Activated CD4-positive, alpha-beta memory T cell treated with anti-CD3 and anti-CD28 coated beads for 36 hours (primary cell): ENCODE data around the gene RRAGC. TPM values are rescaled to one million over a fixed set of nuclear protein-coding genes. Genes with fewer than 3 reads are reported as not detected.
A peak's percentile ranks its signal among the peaks of the same experiment; 100 is the strongest.
"Not testable (repeated sequence)": the region's sequence is repeated elsewhere in the genome, so short reads cannot be mapped to it uniquely, and the experiment has no call there.

Experiments
- CTCF ChIA-PET: fragments of 350-600 bp; sonication (Branson Sonifier 250); formaldehyde crosslinking; loops from one replicate; lab custom pipeline; 2021; ENCODE audit warnings: antibody characterized with exemption, inconsistent platforms; lab: Charles Lee
- POLR2A ChIA-PET: fragments of 350-600 bp; sonication (Branson Sonifier 250); formaldehyde crosslinking; loops from one replicate; lab custom pipeline; 2021; ENCODE audit warnings: antibody characterized with exemption; lab: Charles Lee
- DNase-seq: peaks from one replicate; pipeline ENCODE4 v3.0.0-alpha.2; 2020
- H3K27ac Mint-ChIP-seq: one replicate; pipeline ENCODE4 v1.8.0; 2021; ENCODE audit warnings: mixed read lengths
- H3K27me3 Mint-ChIP-seq: one replicate; pipeline ENCODE4 v1.8.0; 2021; ENCODE audit warnings: mixed read lengths
- H3K36me3 Mint-ChIP-seq: one replicate; pipeline ENCODE4 v1.8.0; 2021; ENCODE audit warnings: mixed read lengths
- H3K4me1 Mint-ChIP-seq: one replicate; pipeline ENCODE4 v1.8.0; 2021; ENCODE audit warnings: low read depth, mixed read lengths
- H3K4me3 Mint-ChIP-seq: one replicate; pipeline ENCODE4 v1.8.0; 2021; ENCODE audit warnings: mild to moderate bottlenecking, mixed read lengths
- H3K9me3 Mint-ChIP-seq: one replicate; pipeline ENCODE4 v1.8.0; 2021; ENCODE audit warnings: mixed read lengths
- intact Hi-C: fragments of 100-400 bp; cut with micrococcal nuclease; formaldehyde crosslinking; loops from one replicate; pipeline ENCODE4 v1.15.1; 2023
- total RNA-seq, 2 experiments: library from RNA; stranded (reverse); gene quantifications; one replicate each; pipeline ENCODE4 v1.2.3, GENCODE V29; 2021

RRAGC gene
- total RNA-seq, 2 experiments from 2014 or later = 27.6 to 29.7 TPM

DNA sequence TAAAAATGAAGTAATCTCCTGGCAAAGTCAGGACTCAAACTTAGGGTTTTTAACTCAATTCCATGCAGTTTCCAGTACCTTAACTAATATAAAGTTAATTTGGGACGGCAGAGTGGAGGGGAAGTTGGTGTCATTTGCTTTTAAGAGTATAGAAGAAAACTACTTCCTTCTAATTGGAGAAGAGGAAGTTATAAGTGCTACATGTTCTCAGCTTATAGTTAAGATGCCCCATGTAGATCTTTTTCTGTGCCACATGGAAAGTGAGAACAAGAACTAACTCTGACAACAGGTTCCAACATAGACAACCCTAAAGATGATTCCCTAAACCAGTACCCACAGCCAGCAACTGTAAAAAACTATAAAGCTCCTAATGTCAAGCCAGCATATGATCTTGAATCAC is 11.5 kb downstream of the RRAGC start:
- Mint-ChIP-seq H3K36me3 (peaks cover 52% of the 10 kb centered on the region), H3K27ac (no peak overlapping the region), H3K27me3 (no peaks in the 10 kb centered on the region), H3K9me3 (peaks cover 3% of the 10 kb centered on the region), H3K4me1 (peaks cover 31% of the 10 kb centered on the region), H3K4me3 (no peak overlapping the region)
- intact Hi-C loops = no loop called here
- CTCF ChIA-PET = interaction anchor here (4.4 kb wide), 1 partner anchor 13 kb away, joined by 23 read pairs; no protein-coding TSS in a partner anchor
- DNase-seq = no peak
- POLR2A ChIA-PET = interaction anchor here (0.6 kb wide), 1 partner anchor 153 kb away, joined by 4 read pairs; no protein-coding TSS in a partner anchor

DNA sequence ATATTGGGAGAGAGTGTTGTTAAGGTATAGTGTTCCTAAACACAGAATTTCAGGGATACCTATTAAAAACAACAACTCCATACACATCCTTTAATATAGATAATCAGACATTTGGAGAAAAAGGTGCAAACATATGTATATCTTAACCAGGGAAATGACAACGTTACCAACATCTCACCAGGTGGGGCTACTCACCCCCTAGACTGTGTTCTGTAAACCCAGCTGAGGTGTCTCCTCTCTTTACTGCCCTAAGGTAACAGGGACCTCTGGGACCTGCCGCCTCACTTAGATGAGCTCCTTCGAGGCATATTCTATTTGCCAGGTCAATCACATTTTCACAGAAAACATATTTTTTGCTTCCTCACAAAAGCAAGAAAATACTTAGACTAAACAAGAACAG is 13.4 kb downstream of the RRAGC start:
- Mint-ChIP-seq H3K4me3 (no peak overlapping the region), H3K9me3 (peaks cover 3% of the 10 kb centered on the region), H3K4me1 (peaks cover 17% of the 10 kb centered on the region), H3K27me3 (no peaks in the 10 kb centered on the region), H3K36me3 (peaks cover 48% of the 10 kb centered on the region), H3K27ac (no peak overlapping the region)
- no peak for DNase-seq
- intact Hi-C loops = no loop called here
- CTCF ChIA-PET = interaction anchor here (0.5 to 4.4 kb wide), 3 partner anchors 11 to 246 kb away, joined by 6 to 23 read pairs (median 7); no protein-coding TSS in a partner anchor
- POLR2A ChIA-PET = interaction anchor here (0.6 kb wide), 1 partner anchor 178 kb away, joined by 6 read pairs; no protein-coding TSS in a partner anchor

DNA sequence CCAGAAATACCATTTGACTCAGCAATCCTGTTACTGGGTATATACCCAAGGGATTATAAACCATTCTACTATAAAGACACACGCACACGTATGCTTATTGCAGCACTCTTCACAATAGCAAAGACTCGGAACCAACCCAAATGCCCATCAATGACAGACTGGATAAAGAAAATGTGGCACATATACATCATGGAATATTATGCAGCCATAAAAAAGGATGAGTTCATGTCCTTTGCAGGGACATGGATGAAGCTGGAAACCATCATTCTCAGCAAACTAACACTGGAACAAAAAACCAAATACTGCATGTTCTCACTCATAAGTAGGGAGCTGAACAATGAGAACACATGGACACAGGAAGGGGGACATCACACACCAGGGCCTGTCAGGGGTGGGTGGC is 14.5 kb downstream of the RRAGC start:
- H3K4me3 Mint-ChIP-seq, POLR2A ChIA-PET, H3K27me3 Mint-ChIP-seq, intact Hi-C loops, H3K4me1 Mint-ChIP-seq, H3K27ac Mint-ChIP-seq, H3K9me3 Mint-ChIP-seq, DNase-seq: not testable (repeated sequence)
- CTCF ChIA-PET = interaction anchor here (0.6 to 4.4 kb wide), 2 partner anchors 10 to 123 kb away, joined by 4 to 23 read pairs; no protein-coding TSS in a partner anchor
- H3K36me3 Mint-ChIP-seq = peaks cover 40% of the 10 kb centered on the region

DNA sequence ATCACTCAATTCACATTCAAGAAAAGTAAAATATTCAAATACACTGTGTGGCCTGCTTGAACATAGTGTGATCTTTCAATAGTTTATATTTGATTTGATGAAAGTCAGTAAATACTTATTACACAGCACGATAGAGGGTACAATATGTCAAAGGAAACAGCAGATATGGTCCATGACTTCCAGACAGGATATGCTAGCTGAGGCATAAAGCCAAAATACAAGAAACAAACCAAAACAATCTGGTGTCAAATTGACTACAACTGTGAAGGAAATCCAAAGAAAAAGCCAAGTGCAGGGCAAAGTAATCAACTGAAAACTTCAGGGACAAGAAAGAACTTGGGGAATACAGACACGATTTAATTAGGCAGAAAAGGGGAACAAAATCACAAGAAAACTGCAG is 19.3 kb downstream of the RRAGC start:
- Mint-ChIP-seq H3K36me3 (peaks cover 39% of the 10 kb centered on the region), H3K9me3 (peaks cover 3% of the 10 kb centered on the region), H3K27ac (peak overlapping the region; percentile 2), H3K4me3 (no peak overlapping the region), H3K27me3 (no peaks in the 10 kb centered on the region), H3K4me1 (peaks cover 7% of the 10 kb centered on the region)
- ChIA-PET POLR2A (no interaction called here), CTCF (no interaction called here)
- intact Hi-C loops = no loop called here
- no peak for DNase-seq

- Mint-ChIP-seq H3K27me3 (no peaks in the 10 kb centered on the region), H3K27ac (no peak overlapping the region), H3K36me3 (peaks cover 32% of the 10 kb centered on the region), H3K4me1 (peaks cover 7% of the 10 kb centered on the region), H3K9me3 (no peaks in the 10 kb centered on the region), H3K4me3 (no peak overlapping the region)
- ChIA-PET POLR2A (no interaction called here), CTCF (interaction anchor here (1.0 kb wide), 1 partner anchor 10 kb away, joined by 4 read pairs; no protein-coding TSS in a partner anchor)
- DNase-seq = no peak
- intact Hi-C loops = loop anchor here (5.0 to 10.0 kb wide), 2 partner anchors 255 to 812 kb away; no protein-coding TSS in a partner anchor
Measured at GRCh38 chr1:38839363-38839762, 20.2 kb downstream of the RRAGC start.

DNA sequence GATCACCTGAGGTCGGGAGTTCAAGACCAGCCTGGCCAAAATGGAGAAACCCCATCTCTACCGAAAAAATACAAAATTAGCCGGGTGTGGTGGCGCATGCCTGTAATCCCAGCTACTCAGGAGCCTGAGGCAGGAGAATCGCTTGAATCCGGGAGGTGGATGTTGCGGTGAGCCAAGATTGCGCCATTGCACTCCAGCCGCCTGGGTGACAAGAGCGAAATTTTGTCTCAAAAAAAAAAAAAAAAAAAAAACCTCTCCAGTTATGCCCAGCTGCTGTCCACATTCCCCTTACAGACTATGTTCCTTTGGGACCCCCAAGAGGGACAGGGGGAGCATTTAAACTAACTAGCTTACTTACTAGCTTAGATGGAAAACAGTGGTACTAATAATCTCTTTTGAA is 23.3 kb downstream of the RRAGC start:
- H3K4me1 Mint-ChIP-seq, H3K27ac Mint-ChIP-seq, POLR2A ChIA-PET, H3K27me3 Mint-ChIP-seq, H3K9me3 Mint-ChIP-seq, DNase-seq, H3K4me3 Mint-ChIP-seq: not testable (repeated sequence)
- CTCF ChIA-PET = interaction anchor here (0.8 to 2.6 kb wide), 5 partner anchors 11 to 910 kb away, joined by 3 to 23 read pairs (median 4); partner anchors contain the start of gene POU3F1
- H3K36me3 Mint-ChIP-seq = peaks cover 15% of the 10 kb centered on the region
- intact Hi-C loops = loop anchor here (5.0 to 10.0 kb wide), 2 partner anchors 252 to 809 kb away; no protein-coding TSS in a partner anchor

GRCh38 chr1:38834937-38835827 is 24.4 kb downstream of the RRAGC start:
- POLR2A ChIA-PET = no interaction called here
- Mint-ChIP-seq H3K4me1 (no peaks in the 10 kb centered on the region), H3K9me3 (no peaks in the 10 kb centered on the region), H3K36me3 (peaks cover 15% of the 10 kb centered on the region), H3K4me3 (no peak overlapping the region), H3K27ac (no peak overlapping the region), H3K27me3 (peaks cover 7% of the 10 kb centered on the region)
- DNase-seq = peak; percentile 40
- CTCF ChIA-PET = interaction anchor here (0.6 to 2.6 kb wide), 32 partner anchors 8 to 1940 kb away, joined by 3 to 23 read pairs (median 4); partner anchors contain the start of genes POU3F1 and SF3A3
- intact Hi-C loops = loop anchor here (1.0 to 10.0 kb wide), 3 partner anchors 250 to 808 kb away; no protein-coding TSS in a partner anchor

DNA sequence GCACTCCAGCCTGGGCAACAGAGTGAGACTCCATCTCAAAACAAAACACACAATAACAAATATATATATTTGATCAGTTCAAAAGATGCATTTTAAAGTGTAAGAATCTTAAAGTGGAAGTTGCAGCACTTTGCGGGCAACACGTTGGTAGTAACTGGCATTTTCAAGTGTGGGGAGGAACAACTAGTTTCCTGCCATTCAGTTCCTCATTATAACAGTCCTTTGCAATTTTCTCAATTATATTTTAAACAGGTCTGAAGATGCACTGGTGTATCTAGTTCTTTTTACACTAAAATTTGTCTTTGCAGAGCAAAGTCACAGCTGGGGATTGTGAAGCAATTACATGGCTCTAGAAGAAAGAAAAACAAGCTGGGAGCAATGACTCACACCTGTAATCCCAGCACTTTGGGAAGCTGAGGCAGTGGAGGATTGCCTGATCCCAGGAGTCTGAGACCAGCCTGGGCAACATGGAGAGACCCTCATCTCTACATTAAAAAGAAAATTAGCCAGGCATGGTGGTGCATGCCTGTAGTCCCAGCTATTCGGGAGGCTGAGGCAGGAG is 25.3 kb downstream of the RRAGC start:
- Mint-ChIP-seq H3K27ac (no peak overlapping the region), H3K9me3 (no peaks in the 10 kb centered on the region), H3K36me3 (peaks cover 13% of the 10 kb centered on the region), H3K27me3 (peaks cover 7% of the 10 kb centered on the region), H3K4me1 (no peaks in the 10 kb centered on the region), H3K4me3 (no peak overlapping the region)
- POLR2A ChIA-PET = no interaction called here
- intact Hi-C loops = loop anchor here (10.0 kb wide), 1 partner anchor 250 kb away; no protein-coding TSS in a partner anchor
- DNase-seq = no peak
- CTCF ChIA-PET = interaction anchor here (0.6 to 2.6 kb wide), 12 partner anchors 13 to 1939 kb away, joined by 3 to 23 read pairs (median 4); partner anchors contain the start of gene SF3A3

GRCh38 chr1:38833146-38833545 is 26.4 kb downstream of the RRAGC start:
- intact Hi-C loops = loop anchor here (10.0 kb wide), 1 partner anchor 248 kb away; no protein-coding TSS in a partner anchor
- Mint-ChIP-seq H3K4me3 (no peak overlapping the region), H3K36me3 (peaks cover 2% of the 10 kb centered on the region), H3K27ac (no peak overlapping the region), H3K27me3 (peaks cover 10% of the 10 kb centered on the region), H3K9me3 (no peaks in the 10 kb centered on the region), H3K4me1 (no peaks in the 10 kb centered on the region)
- POLR2A ChIA-PET = no interaction called here
- CTCF ChIA-PET = no interaction called here
- DNase-seq = no peak

GRCh38 chr1:38832370-38832734 is 27.2 kb downstream of the RRAGC start:
- no peaks in the 10 kb centered on the region for H3K9me3 Mint-ChIP-seq
- peaks cover 10% of the 10 kb centered on the region for H3K27me3 Mint-ChIP-seq
- POLR2A ChIA-PET = no interaction called here

DNA sequence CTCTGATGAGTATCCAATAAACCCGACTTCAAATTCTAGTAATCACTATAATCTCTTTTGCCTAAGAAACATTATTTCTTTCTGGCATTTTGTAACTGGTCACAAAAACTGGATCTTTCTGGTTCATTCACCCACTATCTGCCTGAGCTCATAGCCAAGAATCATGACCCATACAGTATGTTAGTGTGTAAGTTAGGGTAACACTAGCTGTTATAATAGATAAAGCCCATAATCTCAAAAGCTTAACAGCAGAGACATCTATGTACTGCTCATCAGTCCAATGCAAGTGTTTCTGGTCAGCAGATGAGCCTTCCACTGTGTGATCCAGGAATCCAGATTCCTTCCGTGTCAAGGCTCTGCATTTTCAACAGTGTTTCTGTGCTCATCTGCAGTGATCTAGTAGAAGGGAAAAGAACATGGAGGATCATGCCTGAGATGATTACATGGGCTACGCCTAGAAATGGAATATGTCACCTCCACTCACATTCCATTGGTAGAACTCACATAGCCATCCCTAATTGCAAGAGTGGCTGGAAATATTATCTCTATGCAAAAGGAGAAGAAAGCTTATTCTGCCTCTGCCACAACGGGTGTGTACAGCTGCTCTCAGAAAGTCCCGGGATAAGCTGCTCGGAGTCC is 27.7 kb downstream of the RRAGC start:
- Mint-ChIP-seq H3K9me3 (no peaks in the 10 kb centered on the region), H3K27me3 (peaks cover 11% of the 10 kb centered on the region), H3K27ac (no peak overlapping the region), H3K4me3 (no peak overlapping the region), H3K4me1 (no peaks in the 10 kb centered on the region), H3K36me3 (no peaks in the 10 kb centered on the region)
- ChIA-PET CTCF (interaction anchor here (0.8 to 2.3 kb wide), 4 partner anchors 12 to 1001 kb away, joined by 3 to 13 read pairs (median 4); no protein-coding TSS in a partner anchor), POLR2A (no interaction called here)
- intact Hi-C loops = loop anchor here (10.0 kb wide), 1 partner anchor 247 kb away; no protein-coding TSS in a partner anchor
- no peak for DNase-seq

More at GRCh38 chr1:38832370-38832734, 27.2 kb downstream of the RRAGC start:
- Mint-ChIP-seq H3K36me3 (no peaks in the 10 kb centered on the region), H3K4me1 (no peaks in the 10 kb centered on the region), H3K27ac (no peak overlapping the region), H3K4me3 (no peak overlapping the region)
- intact Hi-C loops = loop anchor here (10.0 kb wide), 1 partner anchor 248 kb away; no protein-coding TSS in a partner anchor
- CTCF ChIA-PET = interaction anchor here (0.6 to 2.3 kb wide), 4 partner anchors 11 to 1002 kb away, joined by 3 to 13 read pairs (median 4); no protein-coding TSS in a partner anchor
- no peak for DNase-seq
